Activated CD4-positive, alpha-beta T cell treated with anti-CD3 and anti-CD28 coated beads for 1 hour (primary cell): ENCODE measurements around the gene PRKCH.
A peak's percentile ranks its signal among the peaks of the same experiment; 100 is the strongest.

Source experiments
- DNase-seq: peaks from one replicate; pipeline ENCODE4 v3.0.0-alpha.2; 2020

Gene PRKCH

GRCh38 chr14:61341275-61342206 is 20.2 kb downstream of the PRKCH start:
- no peak for DNase-seq

- DNase-seq, result peak; percentile 78
These were observed 21.1 kb downstream of the PRKCH start for GRCh38 chr14:61342486-61342885.

DNA sequence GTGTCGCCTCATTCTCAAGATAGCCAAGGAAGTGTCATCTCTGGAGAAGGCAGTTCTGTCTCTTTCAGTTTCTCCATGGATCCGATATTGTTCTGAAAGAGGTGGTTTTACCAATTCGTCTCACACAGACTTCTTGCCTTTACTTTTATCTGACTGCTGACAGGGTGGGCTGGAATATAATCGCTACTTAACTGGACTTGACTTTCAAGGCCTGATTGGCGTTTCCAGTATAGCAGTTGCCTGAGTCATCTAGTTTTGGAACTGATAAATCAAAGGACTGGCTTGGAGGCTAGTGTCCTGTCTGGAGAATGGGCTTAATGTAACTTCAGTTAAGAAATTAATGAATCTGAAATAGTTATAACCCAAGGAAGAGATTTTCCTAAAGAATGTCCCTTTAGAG is 21.6 kb downstream of the PRKCH start:
- no peak for DNase-seq

DNA sequence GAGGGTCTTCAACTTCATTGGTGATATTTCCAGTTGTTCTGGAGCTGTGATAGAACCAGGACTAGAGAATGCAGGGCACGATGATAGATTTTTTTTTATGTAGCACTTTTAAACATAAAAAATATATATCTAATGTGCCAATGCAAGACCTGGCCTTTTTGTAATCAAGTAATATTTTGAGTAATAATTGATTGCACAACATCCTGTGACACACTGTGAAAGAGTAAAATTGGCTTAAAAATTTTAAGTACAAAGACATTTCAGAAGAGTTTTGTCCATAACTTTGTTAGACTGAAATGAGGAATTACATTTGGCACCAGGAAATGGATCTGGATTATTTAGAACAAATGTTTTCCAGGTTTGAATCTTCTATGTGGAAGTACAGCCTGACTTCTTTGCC is 22.1 kb downstream of the PRKCH start:
- no peak for DNase-seq

- DNase-seq, result no peak
These were observed 22.6 kb downstream of the PRKCH start for GRCh38 chr14:61343991-61344405.

GRCh38 chr14:61344437-61345150 is 23.2 kb downstream of the PRKCH start:
- no peak for DNase-seq

DNA sequence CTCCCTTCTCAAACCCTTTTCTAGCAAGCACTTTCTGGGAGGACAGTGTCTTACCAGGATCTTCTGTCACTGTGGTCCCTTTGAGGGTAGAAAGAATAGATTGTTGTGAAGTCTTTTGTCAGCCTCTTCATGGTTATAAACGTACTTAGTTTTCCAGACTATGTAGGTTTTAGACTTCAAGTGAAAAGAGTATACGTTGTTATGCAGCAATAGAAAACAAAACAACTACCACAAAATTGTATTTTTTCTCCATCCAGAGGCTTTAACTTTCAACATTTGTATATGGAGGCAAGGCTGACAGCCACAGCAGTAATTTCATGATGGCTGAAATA is 23.7 kb downstream of the PRKCH start:
- DNase-seq, result no peak

- no peak for DNase-seq
These were observed 24.8 kb downstream of the PRKCH start for GRCh38 chr14:61346221-61346620.

- no peak for DNase-seq
These were observed 25.4 kb downstream of the PRKCH start for GRCh38 chr14:61346793-61347192.

DNA sequence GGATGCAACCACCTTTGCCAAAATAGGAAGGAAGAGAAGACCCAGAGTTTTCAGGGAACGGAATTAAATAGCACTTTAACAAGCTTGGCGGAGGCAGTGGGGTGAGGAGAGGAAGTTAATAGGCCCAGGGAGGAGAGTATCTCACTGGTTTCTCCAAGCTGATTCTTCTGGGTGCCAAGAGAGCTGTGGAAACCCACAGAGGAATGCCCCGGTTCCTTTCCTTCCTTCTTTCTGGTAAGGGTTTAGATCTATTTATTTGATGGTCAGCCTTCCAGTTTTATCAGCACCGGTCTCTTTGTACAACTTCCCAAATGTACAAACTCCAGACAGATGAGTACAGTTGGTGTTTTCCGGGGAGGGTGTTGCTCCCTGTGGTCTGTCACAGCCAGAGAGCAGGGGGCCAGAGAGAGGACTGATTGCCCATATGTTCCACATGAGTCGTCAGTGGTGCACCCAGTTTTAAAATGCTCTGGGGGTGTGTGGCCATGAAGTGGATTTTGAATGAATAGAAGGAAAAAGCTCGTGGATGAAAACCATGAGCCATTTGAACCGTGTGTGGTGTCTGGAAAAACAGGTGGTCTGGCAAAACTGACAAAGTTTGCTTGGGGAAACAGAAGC is 26.6 kb downstream of the PRKCH start:
- no peak for DNase-seq

GRCh38 chr14:61350427-61351270 is 29.3 kb downstream of the PRKCH start:
- DNase-seq, result no peak

DNA sequence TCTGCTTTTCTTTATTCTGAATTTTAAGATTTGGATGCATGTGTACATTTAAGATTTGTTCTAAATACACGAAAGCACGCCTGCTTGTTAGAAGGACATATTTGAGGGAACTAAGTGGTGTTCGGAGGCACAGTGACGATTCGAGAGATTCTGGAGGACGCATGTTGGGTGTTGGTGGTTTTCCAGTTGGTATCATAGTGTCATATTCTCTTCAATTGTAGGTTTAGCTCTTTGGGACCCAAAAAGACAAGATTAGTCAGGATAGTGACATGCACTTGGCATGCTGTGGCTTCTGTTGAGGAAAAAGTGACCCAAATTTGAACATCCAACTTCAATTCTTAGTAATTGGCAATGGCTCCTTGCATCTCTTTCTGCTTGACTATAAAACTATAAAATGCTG is 30.1 kb downstream of the PRKCH start:
- no peak for DNase-seq

GRCh38 chr14:61355892-61356325 is 34.5 kb downstream of the PRKCH start:
- DNase-seq, result peak; percentile 44

DNA sequence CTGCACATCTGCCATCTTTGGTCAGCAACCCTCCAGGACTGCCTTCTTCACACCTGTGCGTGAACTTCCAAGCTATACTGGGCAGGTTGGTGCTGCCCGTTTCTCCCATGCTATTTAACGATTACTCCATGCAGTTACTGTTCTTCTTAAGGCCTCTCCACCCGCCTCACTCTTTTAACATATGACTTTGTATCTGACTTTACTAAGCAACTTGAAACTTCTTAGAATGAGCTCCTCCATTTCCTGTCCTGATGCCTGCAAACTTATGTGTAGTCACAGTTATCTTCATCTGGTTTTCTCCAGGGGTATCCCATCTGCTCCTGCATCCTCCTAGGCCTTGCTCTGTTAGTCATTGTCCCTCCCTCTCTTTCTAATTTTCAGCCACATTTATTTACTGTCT is 35.7 kb downstream of the PRKCH start:
- no peak for DNase-seq

DNA sequence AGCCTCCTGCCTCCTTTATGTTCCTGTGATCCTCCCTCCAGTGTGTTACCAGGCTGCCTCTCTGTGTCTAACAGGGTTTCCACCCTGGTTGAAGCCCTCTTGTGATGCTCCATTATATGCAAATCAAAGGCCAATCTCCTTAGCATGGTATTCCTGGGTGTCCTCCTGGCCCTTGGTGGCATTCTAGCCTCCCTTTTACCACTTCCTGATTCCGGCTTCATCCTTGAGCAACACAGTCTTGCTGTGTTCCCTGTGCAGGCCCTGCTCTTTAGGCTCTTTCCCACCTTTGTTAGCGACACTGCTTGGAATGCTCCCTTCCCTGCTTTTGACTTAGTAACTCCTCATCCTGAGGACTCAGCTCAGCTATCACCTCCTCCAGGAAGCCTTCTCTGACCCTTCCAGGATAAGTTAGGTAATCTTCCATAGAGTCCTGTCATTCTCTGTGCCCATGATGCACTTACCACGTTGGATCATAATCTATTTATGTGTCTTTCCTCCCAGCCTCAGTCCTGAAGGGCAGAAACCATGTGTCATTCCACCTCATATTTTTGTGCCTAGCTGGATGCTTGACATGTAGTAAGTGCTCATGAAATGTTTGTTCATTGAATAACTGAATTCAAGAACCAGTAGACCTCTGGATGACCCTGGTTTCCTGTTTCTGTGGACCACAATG is 37.3 kb downstream of the PRKCH start:
- no peak for DNase-seq

DNA sequence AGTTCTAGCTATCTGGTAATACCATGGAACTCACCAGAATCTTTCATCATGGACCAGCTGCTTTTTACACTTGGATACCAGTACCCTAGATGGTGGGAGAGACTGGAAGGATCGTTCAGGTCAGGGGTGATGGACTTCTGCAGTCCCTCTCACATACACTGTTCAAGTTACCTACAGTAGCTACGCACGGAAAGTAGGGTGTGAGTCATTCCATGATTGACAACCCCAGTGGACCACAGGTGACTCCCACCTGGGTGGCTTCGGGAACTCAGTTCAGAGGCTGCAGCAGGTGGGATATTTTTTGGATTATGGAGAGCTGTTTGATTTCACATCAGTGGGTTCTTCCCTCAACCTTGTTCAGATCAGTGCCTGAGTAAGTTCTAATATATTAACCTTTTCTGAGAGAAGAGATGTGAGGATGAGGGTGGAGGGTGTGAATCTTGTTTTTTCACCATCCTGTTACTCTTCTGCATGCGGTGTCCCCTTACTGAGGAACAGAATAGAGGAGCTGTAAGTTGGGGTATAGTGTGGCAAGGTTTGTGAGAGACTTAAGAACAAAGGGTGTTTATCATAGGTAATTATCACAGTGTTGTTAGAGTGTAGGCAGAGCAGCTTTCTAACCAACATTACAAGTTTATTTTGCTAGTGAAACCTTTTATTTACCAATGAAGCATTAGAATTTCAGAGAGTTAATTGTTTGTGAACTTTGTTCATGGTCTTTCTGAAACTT is 39.6 kb downstream of the PRKCH start:
- no peak for DNase-seq

GRCh38 chr14:61362072-61362750 is 40.8 kb downstream of the PRKCH start:
- DNase-seq, result no peak

DNA sequence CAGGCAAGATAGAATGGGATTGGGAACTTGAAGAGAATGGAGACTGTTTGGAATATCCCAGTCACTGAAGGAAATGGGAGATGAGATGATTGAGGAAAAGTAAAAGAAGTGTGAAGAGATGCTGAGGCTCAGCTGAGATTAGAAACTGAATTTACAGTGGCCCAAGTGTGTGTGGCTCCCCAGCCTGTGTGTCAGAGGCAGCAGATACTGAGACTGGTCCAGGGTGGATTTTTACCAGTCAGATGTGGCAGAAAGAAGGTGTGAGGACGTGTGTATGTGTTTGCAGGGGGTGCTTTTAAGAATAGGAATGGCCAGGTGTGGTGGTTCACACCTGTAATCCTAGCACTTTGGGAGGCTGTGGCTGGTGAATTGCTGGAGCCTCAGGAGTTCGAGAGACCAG is 42.9 kb downstream of the PRKCH start:
- DNase-seq, result no peak

DNA sequence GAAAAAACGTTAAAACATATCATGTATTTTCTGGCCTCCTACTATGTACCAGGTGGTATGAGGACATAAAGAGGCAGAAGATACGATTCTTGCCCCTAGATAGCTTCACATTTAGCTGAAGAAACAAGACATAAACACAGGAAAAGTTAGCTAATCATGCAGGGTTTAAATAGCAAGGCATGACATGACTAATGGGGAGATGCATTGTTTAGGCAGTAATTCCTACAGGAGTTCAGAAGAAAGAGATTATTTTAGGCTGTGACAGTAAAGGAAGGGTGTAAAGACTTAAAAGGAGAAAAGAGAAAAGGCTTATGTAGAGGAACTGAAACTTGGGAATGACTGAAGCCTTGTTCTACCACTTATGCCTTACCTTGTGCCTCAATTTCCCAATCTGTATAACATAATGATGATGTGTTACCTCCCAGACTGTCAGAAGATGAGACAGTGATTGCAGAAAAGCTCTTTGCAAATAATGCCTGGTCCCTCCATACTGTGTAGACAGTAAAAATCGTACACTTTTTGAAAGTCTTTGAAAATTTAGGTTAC is 44.4 kb downstream of the PRKCH start:
- no peak for DNase-seq

DNA sequence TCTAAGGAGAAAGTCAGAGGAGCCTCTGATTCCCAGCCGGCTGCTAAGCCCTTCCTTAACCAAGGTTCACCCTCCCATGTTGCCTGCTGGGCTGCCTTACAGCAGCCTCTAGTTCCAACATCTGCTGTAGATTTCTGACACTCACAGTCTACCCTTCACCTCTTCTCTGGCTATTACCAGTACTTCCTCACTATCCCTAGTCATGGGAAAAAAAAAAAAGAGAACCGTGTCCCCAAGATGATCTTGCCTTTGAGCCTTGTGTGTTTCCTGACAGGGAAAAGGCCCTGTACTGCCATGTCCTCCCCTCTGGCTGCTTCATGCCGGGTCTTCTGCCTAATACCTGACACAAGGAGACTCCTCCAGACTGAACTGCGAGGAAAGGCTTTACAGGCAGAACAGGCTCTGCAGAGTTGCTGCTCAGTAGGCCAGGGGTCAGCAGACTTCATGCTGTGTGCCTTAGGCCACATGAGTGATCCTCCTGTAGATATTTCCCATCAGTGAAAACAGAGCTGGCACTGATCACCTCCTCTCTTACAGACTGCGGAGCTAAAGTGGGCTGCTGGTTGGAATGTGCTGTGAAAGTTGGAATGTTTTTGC is 46.8 kb downstream of the PRKCH start:
- no peak for DNase-seq
